ENCODE measurements around the gene PRKD2.

The PRKD2 gene

GRCh38 chr19:46685189-46685588 is 31.7 kb downstream of the PRKD2 start:
- peaks cover 30 to 37% of the 10 kb centered on the region in 2 donors for H3K36me3 ChIP-seq (ENCODE audit: control insufficient read depth in 2 of 2, insufficient read depth in 2 of 2, low read length in 2 of 2)
- H3K4me1 ChIP-seq (ENCODE audit: control insufficient read depth, insufficient read depth, low read length) = no peaks in the 10 kb centered on the region
- H3K4me3 ChIP-seq (ENCODE audit: low read length in 2 of 2) = no peak overlapping the region
- H3K9ac ChIP-seq (ENCODE audit: low read length in 2 of 2) = no peak overlapping the region
- no peak overlapping the region for H3K27ac ChIP-seq (ENCODE audit: low read length)
- no peaks in the 10 kb centered on the region for H3K9me3 ChIP-seq (ENCODE audit: control insufficient read depth in 2 of 2, low read length in 2 of 2)
- H3K27me3 ChIP-seq (ENCODE audit: control insufficient read depth in 1 of 2, insufficient read depth in 2 of 2, low read length in 2 of 2) = no peaks in the 10 kb centered on the region

DNA sequence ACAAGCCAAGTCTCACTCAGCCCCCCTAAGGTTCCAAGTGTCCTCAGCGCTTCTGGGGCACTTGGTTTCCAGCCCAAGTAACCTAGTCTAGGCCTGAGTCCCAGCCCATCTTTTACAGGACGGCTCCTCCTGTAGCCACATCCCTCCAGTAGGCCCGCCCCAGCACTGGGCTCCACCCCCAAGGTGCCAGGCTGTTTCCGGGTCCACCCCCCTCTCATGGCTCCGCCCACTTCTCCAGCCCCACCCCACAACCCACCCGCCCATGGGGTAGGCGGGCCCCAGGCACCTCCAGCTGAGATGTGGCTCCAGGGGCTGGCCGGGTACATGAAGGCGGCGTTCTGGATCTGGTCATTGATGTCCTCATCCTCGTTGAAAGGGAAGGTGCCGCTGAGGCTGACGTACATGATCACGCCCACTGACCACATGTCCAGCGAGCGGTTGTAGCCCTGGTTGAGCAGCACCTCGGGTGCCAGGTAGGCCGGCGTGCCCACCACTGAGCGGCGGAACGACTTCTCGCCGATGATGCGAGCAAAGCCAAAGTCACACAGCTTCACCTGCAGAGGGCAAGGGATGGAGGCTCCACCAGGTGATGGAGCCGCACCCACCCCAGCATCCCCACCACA is 38.7 kb downstream of the PRKD2 start:
- H3K4me1 ChIP-seq (ENCODE audit: control insufficient read depth, insufficient read depth, low read length) = no peaks in the 10 kb centered on the region
- H3K9me3 ChIP-seq (ENCODE audit: control insufficient read depth in 2 of 2, low read length in 2 of 2) = no peaks in the 10 kb centered on the region
- H3K27me3 ChIP-seq (ENCODE audit: control insufficient read depth in 1 of 2, insufficient read depth in 2 of 2, low read length in 2 of 2) = no peaks in the 10 kb centered on the region
- no peak overlapping the region for H3K9ac ChIP-seq (ENCODE audit: low read length in 2 of 2)
- H3K27ac ChIP-seq (ENCODE audit: low read length) = no peak overlapping the region
- peaks cover 21 to 40% of the 10 kb centered on the region in 2 donors for H3K36me3 ChIP-seq (ENCODE audit: control insufficient read depth in 2 of 2, insufficient read depth in 2 of 2, low read length in 2 of 2)
- H3K4me3 ChIP-seq (ENCODE audit: low read length in 2 of 2) = no peak overlapping the region

- H3K4me3 ChIP-seq (ENCODE audit: low read length in 2 of 2) = no peak overlapping the region
- H3K4me1 ChIP-seq (ENCODE audit: control insufficient read depth, insufficient read depth, low read length) = no peaks in the 10 kb centered on the region
- no peak overlapping the region for H3K27ac ChIP-seq (ENCODE audit: low read length)
- H3K36me3 ChIP-seq (ENCODE audit: control insufficient read depth in 2 of 2, insufficient read depth in 2 of 2, low read length in 2 of 2) = peaks cover 18 to 40% of the 10 kb centered on the region in 2 donors
- H3K9ac ChIP-seq (ENCODE audit: low read length in 2 of 2) = no peak overlapping the region
- H3K9me3 ChIP-seq (ENCODE audit: control insufficient read depth in 2 of 2, low read length in 2 of 2) = no peaks in the 10 kb centered on the region
- H3K27me3 ChIP-seq (ENCODE audit: control insufficient read depth in 1 of 2, insufficient read depth in 2 of 2, low read length in 2 of 2) = no peaks in the 10 kb centered on the region
These were observed 42.3 kb downstream of the PRKD2 start for GRCh38 chr19:46674416-46675178.

DNA sequence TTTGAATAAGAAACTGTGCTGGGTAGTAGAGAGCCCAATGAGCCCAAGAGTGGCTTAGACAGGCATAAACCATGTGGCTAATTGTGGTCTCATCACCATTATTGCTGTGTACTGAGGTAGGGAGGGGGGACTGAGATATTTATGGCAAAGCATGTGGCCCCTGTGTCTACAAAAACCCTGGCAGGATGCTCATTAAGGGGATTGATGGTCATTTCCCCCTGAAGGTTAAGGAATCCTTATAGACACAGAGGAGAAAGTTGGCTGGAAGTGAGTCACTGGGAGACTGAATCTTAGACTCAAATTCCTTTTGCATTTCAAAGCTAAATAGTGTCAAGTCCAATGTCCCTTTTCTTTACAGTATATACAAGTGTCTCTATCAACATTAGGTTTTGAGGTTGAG is 46.1 kb downstream of the PRKD2 start:
- H3K4me1 ChIP-seq (ENCODE audit: control insufficient read depth, insufficient read depth, low read length) = no peaks in the 10 kb centered on the region
- peaks cover 11 to 20% of the 10 kb centered on the region in 2 donors for H3K36me3 ChIP-seq (ENCODE audit: control insufficient read depth in 2 of 2, insufficient read depth in 2 of 2, low read length in 2 of 2)
- H3K4me3 ChIP-seq (ENCODE audit: low read length in 2 of 2) = no peak overlapping the region
- no peak overlapping the region for H3K27ac ChIP-seq (ENCODE audit: low read length)
- H3K27me3 ChIP-seq (ENCODE audit: control insufficient read depth in 1 of 2, insufficient read depth in 2 of 2, low read length in 2 of 2) = no peaks in the 10 kb centered on the region
- no peaks in the 10 kb centered on the region for H3K9me3 ChIP-seq (ENCODE audit: control insufficient read depth in 2 of 2, low read length in 2 of 2)
- no peak overlapping the region for H3K9ac ChIP-seq (ENCODE audit: low read length in 2 of 2)

GRCh38 chr19:46668662-46669061 is 48.3 kb downstream of the PRKD2 start:
- H3K4me1 ChIP-seq (ENCODE audit: control insufficient read depth, insufficient read depth, low read length) = no peaks in the 10 kb centered on the region
- H3K27ac ChIP-seq (ENCODE audit: low read length) = no peak overlapping the region
- no peak overlapping the region for H3K9ac ChIP-seq (ENCODE audit: low read length in 2 of 2)
- H3K9me3 ChIP-seq (ENCODE audit: control insufficient read depth in 2 of 2, low read length in 2 of 2) = no peaks in the 10 kb centered on the region
- H3K36me3 ChIP-seq (ENCODE audit: control insufficient read depth in 2 of 2, insufficient read depth in 2 of 2, low read length in 2 of 2) = peaks cover 0 to 6% of the 10 kb centered on the region in 2 donors
- H3K4me3 ChIP-seq (ENCODE audit: low read length in 2 of 2) = no peak overlapping the region
- no peaks in the 10 kb centered on the region for H3K27me3 ChIP-seq (ENCODE audit: control insufficient read depth in 1 of 2, insufficient read depth in 2 of 2, low read length in 2 of 2)

- peaks cover 12% of the 10 kb centered on the region for H3K4me1 ChIP-seq (ENCODE audit: control insufficient read depth, insufficient read depth, low read length)
These were observed 51.8 kb downstream of the PRKD2 start for GRCh38 chr19:46665072-46665471.

GRCh38 chr19:46661735-46662592 is 55.0 kb downstream of the PRKD2 start:
- H3K36me3 ChIP-seq (ENCODE audit: control insufficient read depth in 2 of 2, insufficient read depth in 2 of 2, low read length in 2 of 2) = no peaks in the 10 kb centered on the region
- peak overlapping the region; percentile 25 to 29 for H3K9ac ChIP-seq (ENCODE audit: low read length in 2 of 2)
- H3K27me3 ChIP-seq (ENCODE audit: control insufficient read depth in 1 of 2, insufficient read depth in 2 of 2, low read length in 2 of 2) = no peaks in the 10 kb centered on the region
- H3K27ac ChIP-seq (ENCODE audit: low read length) = peak overlapping the region; percentile 62
- no peaks in the 10 kb centered on the region for H3K9me3 ChIP-seq (ENCODE audit: control insufficient read depth in 2 of 2, low read length in 2 of 2)
- H3K4me3 ChIP-seq (ENCODE audit: low read length in 2 of 2) = peak overlapping the region; percentile 60 to 72
- H3K4me1 ChIP-seq (ENCODE audit: control insufficient read depth, insufficient read depth, low read length) = peaks cover 29% of the 10 kb centered on the region

More at GRCh38 chr19:46665072-46665471, 51.8 kb downstream of the PRKD2 start:
- H3K4me3 ChIP-seq (ENCODE audit: low read length in 2 of 2) = no peak overlapping the region
- no peaks in the 10 kb centered on the region for H3K27me3 ChIP-seq (ENCODE audit: control insufficient read depth in 1 of 2, insufficient read depth in 2 of 2, low read length in 2 of 2)
- H3K9me3 ChIP-seq (ENCODE audit: control insufficient read depth in 2 of 2, low read length in 2 of 2) = no peaks in the 10 kb centered on the region
- H3K36me3 ChIP-seq (ENCODE audit: control insufficient read depth in 2 of 2, insufficient read depth in 2 of 2, low read length in 2 of 2) = no peaks in the 10 kb centered on the region
- H3K9ac ChIP-seq (ENCODE audit: low read length in 2 of 2) = no peak overlapping the region
- no peak overlapping the region for H3K27ac ChIP-seq (ENCODE audit: low read length)

DNA sequence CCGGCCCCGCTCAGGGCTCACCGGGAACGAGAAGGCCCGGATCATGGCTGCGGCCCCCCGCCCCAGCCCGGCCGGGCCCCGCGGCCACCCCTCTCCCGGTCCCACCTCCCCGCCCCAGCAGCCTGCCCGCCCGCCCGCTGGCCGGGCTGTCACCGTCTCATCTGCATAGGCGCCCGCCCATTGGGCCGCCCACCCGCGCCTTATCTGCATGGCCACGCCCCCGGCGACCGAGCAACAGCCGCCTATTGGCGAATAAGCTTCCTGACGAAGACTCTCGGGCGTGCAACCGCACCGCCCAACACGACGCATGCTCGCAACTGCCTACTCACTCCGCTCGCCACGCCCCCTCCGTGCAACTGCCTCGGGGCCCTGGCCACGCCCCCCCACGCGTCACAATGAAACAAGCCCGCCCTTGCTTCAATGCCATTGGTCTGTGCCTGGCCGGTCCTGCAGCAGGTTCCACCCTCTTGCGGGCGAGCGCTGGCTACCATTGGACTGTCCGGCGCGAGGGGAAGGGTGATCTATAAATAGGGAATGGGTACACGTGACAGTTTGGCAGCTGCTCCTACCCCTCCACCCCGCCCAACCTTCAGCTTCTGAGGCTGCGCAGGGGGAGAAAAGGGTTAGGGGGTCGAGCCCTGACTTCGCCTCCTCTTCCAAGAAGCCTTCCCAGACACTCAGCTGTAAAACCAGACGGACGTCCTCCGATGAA is 55.7 kb downstream of the PRKD2 start, which contains the start of gene DACT3:
DACT3 (minus strand) TSS at position 163 of the 712 bp plus-strand sequence; CDS start at position 45, 118 bp downstream.
- H3K36me3 ChIP-seq (ENCODE audit: control insufficient read depth in 2 of 2, insufficient read depth in 2 of 2, low read length in 2 of 2) = no peaks in the 10 kb centered on the region
- peak within 1 kb of the TSS; percentile 65 to 75 for H3K9ac ChIP-seq (ENCODE audit: low read length in 2 of 2)
- peak within 1 kb of the TSS; percentile 88 for H3K27ac ChIP-seq (ENCODE audit: low read length)
- H3K9me3 ChIP-seq (ENCODE audit: control insufficient read depth in 2 of 2, low read length in 2 of 2) = no peaks in the 10 kb centered on the region
- H3K4me1 ChIP-seq (ENCODE audit: control insufficient read depth, insufficient read depth, low read length) = peaks cover 33% of the 10 kb centered on the region
- H3K4me3 ChIP-seq (ENCODE audit: low read length in 2 of 2) = peak within 1 kb of the TSS; percentile 85 to 90
- no peaks in the 10 kb centered on the region for H3K27me3 ChIP-seq (ENCODE audit: control insufficient read depth in 1 of 2, insufficient read depth in 2 of 2, low read length in 2 of 2)

DNA sequence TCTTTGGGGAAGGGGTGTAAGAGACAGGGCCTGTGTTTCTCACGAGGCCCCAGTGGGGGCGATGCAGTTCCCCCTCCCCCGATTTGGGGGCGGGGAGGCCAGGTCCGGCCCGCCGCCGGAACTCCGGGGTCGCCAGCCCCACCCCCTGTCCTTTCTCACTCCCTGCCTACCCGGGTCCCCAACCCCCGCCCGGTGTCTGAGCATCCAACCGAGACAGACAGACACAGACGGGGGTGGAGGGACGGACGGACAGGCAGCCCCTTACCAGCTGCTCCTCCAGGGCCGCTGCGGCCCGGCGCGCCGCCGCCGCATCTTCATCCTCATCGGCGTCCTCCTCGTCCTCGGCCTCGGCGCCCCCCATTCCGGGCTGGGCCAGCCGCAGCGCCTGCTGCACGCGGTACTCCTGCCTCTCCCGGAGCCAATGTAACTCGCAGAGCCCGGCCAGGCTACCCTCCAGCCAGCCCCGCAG is 56.3 kb downstream of the PRKD2 start:
- H3K27me3 ChIP-seq (ENCODE audit: control insufficient read depth in 1 of 2, insufficient read depth in 2 of 2, low read length in 2 of 2) = no peaks in the 10 kb centered on the region
- H3K4me1 ChIP-seq (ENCODE audit: control insufficient read depth, insufficient read depth, low read length) = peaks cover 33% of the 10 kb centered on the region
- H3K9me3 ChIP-seq (ENCODE audit: control insufficient read depth in 2 of 2, low read length in 2 of 2) = no peaks in the 10 kb centered on the region
- H3K36me3 ChIP-seq (ENCODE audit: control insufficient read depth in 2 of 2, insufficient read depth in 2 of 2, low read length in 2 of 2) = no peaks in the 10 kb centered on the region
- H3K27ac ChIP-seq (ENCODE audit: low read length) = peak overlapping the region; percentile 88
- H3K9ac ChIP-seq (ENCODE audit: low read length in 2 of 2) = peak overlapping the region; percentile 65 to 75
- peak overlapping the region; percentile 85 to 90 for H3K4me3 ChIP-seq (ENCODE audit: low read length in 2 of 2)

- Histone ChIP-seq H3K4me1 (ENCODE audit: control insufficient read depth, insufficient read depth, low read length) (peaks cover 38% of the 10 kb centered on the region), H3K36me3 (ENCODE audit: control insufficient read depth in 2 of 2, insufficient read depth in 2 of 2, low read length in 2 of 2) (no peaks in the 10 kb centered on the region), H3K27me3 (ENCODE audit: control insufficient read depth in 1 of 2, insufficient read depth in 2 of 2, low read length in 2 of 2) (no peaks in the 10 kb centered on the region), H3K9ac (ENCODE audit: low read length in 2 of 2) (peak overlapping the region; percentile 65 to 75), H3K4me3 (ENCODE audit: low read length in 2 of 2) (peak overlapping the region; percentile 85 to 90), H3K27ac (ENCODE audit: low read length) (peak overlapping the region; percentile 88), H3K9me3 (ENCODE audit: control insufficient read depth in 2 of 2, low read length in 2 of 2) (no peaks in the 10 kb centered on the region)
These were observed 56.9 kb downstream of the PRKD2 start for GRCh38 chr19:46660008-46660517.
